SK-N-SH (cell line): Measurements from ENCODE around the gene ZSCAN21. TPM values are rescaled to one million over a fixed set of nuclear protein-coding genes. Genes with fewer than 3 reads are reported as not detected.
A peak's percentile ranks its signal among the peaks of the same experiment; 100 is the strongest.

ENCODE experiments used
- CTCF ChIA-PET: fragments of 300-600, 350-600 bp; formaldehyde crosslinking; extraction: SDS; loops from one replicate; lab custom pipeline; 2021; lab: Yijun Ruan, JAX
- POLR2A ChIA-PET: fragments of 350-600 bp; sonication (Branson Sonifier 250); formaldehyde crosslinking; extraction: SDS; loops from one replicate; lab custom pipeline; 2020; ENCODE audit warnings: antibody characterized with exemption, inconsistent platforms; lab: Yijun Ruan, JAX
- DNase-seq: peaks from one replicate; pipeline ENCODE4 v3.0.0; 2012
- H2AFZ ChIP-seq: fragments of 200-600 bp; sonication (generic); 2 replicates; pipeline ENCODE4 v1.8.1; 2016; ENCODE audit warnings: antibody characterized with exemption, mild to moderate bottlenecking, low read depth
- H3F3A ChIP-seq: fragments of 200-600 bp; sonication (generic); replicated peaks from 2 replicates; pipeline ENCODE3; 2016; ENCODE audit warnings: antibody characterized with exemption, mild to moderate bottlenecking; ENCODE audit not compliant: insufficient read depth
- H3K27ac ChIP-seq, 2 experiments: fragments of 200-500 bp in 1 of 2; fragments of 200-600 bp in 1 of 2; sonication (Bioruptor generic) in 1 of 2; sonication (generic), shearing (Covaris generic) in 1 of 2; 2 replicates each; pipeline versions ENCODE4 v1.5.1 to v1.6.1; 2014 to 2016; ENCODE audit warnings: low read depth in 2 of 2, inconsistent platforms in 1 of 2, low read length in 1 of 2, mild to moderate bottlenecking in 1 of 2, mixed read lengths in 1 of 2
- H3K27me3 ChIP-seq: fragments of 200-600 bp; sonication (generic), shearing (Covaris generic); 2 replicates; pipeline ENCODE4 v1.6.1; 2016; ENCODE audit warnings: mixed run types; ENCODE audit not compliant: insufficient read depth
- H3K36me3 ChIP-seq, 2 experiments: fragments of 200-500 bp in 1 of 2; fragments of 200-600 bp in 1 of 2; sonication (Bioruptor generic) in 1 of 2; sonication (generic) in 1 of 2; replicated peaks in 1 of 2; 2 replicates each; pipeline versions ENCODE3 to v1.5.1; 2014 to 2016; ENCODE audit warnings: low read length in 1 of 2, mild to moderate bottlenecking in 1 of 2; ENCODE audit not compliant: insufficient read depth in 2 of 2, control insufficient read depth in 1 of 2
- H3K4me1 ChIP-seq, 2 experiments: fragments of 200-500 bp in 1 of 2; fragments of 200-600 bp in 1 of 2; sonication (Bioruptor generic) in 1 of 2; sonication (generic), shearing (Covaris generic) in 1 of 2; 2 replicates each; pipeline versions ENCODE4 v1.5.1 to v1.6.1; 2014 to 2016; ENCODE audit warnings: low read depth in 1 of 2, low read length in 1 of 2, mixed run types in 1 of 2; ENCODE audit not compliant: insufficient read depth in 2 of 2, control insufficient read depth in 1 of 2
- H3K4me2 ChIP-seq: fragments of 200-600 bp; sonication (generic), shearing (Covaris generic); 2 replicates; pipeline ENCODE4 v1.6.1; 2017; ENCODE audit warnings: mixed run types
- H3K4me3 ChIP-seq, 2 experiments: fragments of 200-500 bp in 1 of 2; fragments of 200-600 bp in 1 of 2; sonication (Bioruptor generic) in 1 of 2; sonication (generic), shearing (Covaris generic) in 1 of 2; 2 replicates each; pipeline versions ENCODE4 v1.5.1 to v1.8.1; 2014 to 2016; ENCODE audit warnings: low read depth in 2 of 2, inconsistent platforms in 1 of 2, low read length in 1 of 2, mild to moderate bottlenecking in 1 of 2, mixed read lengths in 1 of 2, moderate library complexity in 1 of 2
- H3K79me2 ChIP-seq: fragments of 200-600 bp; sonication (generic); 2 replicates; pipeline ENCODE4 v1.8.1; 2017; ENCODE audit warnings: mild to moderate bottlenecking; ENCODE audit not compliant: insufficient read depth
- H3K9ac ChIP-seq: fragments of 200-600 bp; sonication (generic); 2 replicates; pipeline ENCODE4 v1.6.1; 2017; ENCODE audit warnings: mixed run types
- H3K9me2 ChIP-seq: fragments of 200-600 bp; sonication (generic); 2 replicates; pipeline ENCODE4 v1.6.1; 2017; ENCODE audit warnings: mixed run types
- H3K9me3 ChIP-seq: fragments of 200-600 bp; sonication (generic); 2 replicates; pipeline ENCODE4 v1.6.1; 2017; ENCODE audit warnings: mixed run types, mild to moderate bottlenecking, moderate library complexity
- H4K20me1 ChIP-seq: fragments of 200-600 bp; sonication (generic); 2 replicates; pipeline ENCODE4 v1.6.1; 2017; ENCODE audit warnings: mild to moderate bottlenecking, mixed run types; ENCODE audit not compliant: insufficient read depth
- CHD2 ChIP-seq: fragments of 150-350 bp; IDR thresholded peaks from 2 replicates; pipeline ENCODE4 v1.6.1; 2018; ENCODE audit warnings: low read length; ENCODE audit not compliant: partially characterized antibody
- EP300 ChIP-seq, 2 experiments: IDR thresholded peaks; 2 replicates each; pipeline versions ENCODE4 v1.4.0 to v1.6.1; 2012; ENCODE audit warnings: borderline replicate concordance in 1 of 2, low read depth in 1 of 2, low read length in 1 of 2
- FOXM1 ChIP-seq: IDR thresholded peaks from 2 replicates; pipeline ENCODE4 v1.4.0; 2012; ENCODE audit warnings: low read depth, mild to moderate bottlenecking
- GATA2 ChIP-seq: sonication (generic); formaldehyde crosslinking; IDR thresholded peaks from 2 replicates; pipeline ENCODE4 v1.5.0; 2020; ENCODE audit warnings: mild to moderate bottlenecking, missing genetic modification reagents
- PBX3 ChIP-seq: IDR thresholded peaks from 2 replicates; pipeline ENCODE4; 2012
- POLR2AphosphoS5 ChIP-seq: IDR thresholded peaks from 2 replicates; pipeline ENCODE4 v1.6.1; 2012; ENCODE audit warnings: low read depth, low read length
- RAD21 ChIP-seq: IDR thresholded peaks from 2 replicates; pipeline ENCODE4 v1.6.1; 2012; ENCODE audit warnings: mild to moderate bottlenecking, low read length
- RCOR1 ChIP-seq: fragments of 150-350 bp; IDR thresholded peaks from 2 replicates; pipeline ENCODE4 v1.6.1; 2017; ENCODE audit warnings: antibody characterized with exemption, low read length
- RFX5 ChIP-seq: IDR thresholded peaks from 2 replicates; pipeline ENCODE4 v1.6.1; 2012; ENCODE audit warnings: mild to moderate bottlenecking, improper control_type of control experiment, low read length
- SIN3A ChIP-seq: IDR thresholded peaks from 2 replicates; pipeline ENCODE4 v1.6.1; 2012; ENCODE audit warnings: low read depth, mild to moderate bottlenecking, low read length, moderate library complexity, borderline replicate concordance
- TCF12 ChIP-seq: IDR thresholded peaks from 2 replicates; pipeline ENCODE4 v1.4.0; 2012
- TEAD4 ChIP-seq: IDR thresholded peaks from 2 replicates; pipeline ENCODE4 v1.4.0; 2012; ENCODE audit warnings: mild to moderate bottlenecking, borderline replicate concordance; ENCODE audit not compliant: insufficient read depth
- USF2 ChIP-seq: fragments of 150-350 bp; IDR thresholded peaks from 2 replicates; pipeline ENCODE4 v1.6.1; 2017; ENCODE audit warnings: antibody characterized with exemption, low read length, low read depth, borderline replicate concordance
- WGBS: methylation state at CpG from one replicate; pipeline ENCODE4 v1.1.6; 2017; ENCODE audit warnings: low lambda C conversion rate; 5-methylcytosine and 5-hydroxymethylcytosine counted together
- polyA plus RNA-seq, 3 experiments: library from polyadenylated mRNA; depleted of rRNA; stranded (reverse); fragments of >200 nt; gene quantifications; 2 replicates each; pipeline ENCODE4 v1.2.3, GENCODE V29; 2012
- small RNA-seq, 7 experiments: library from RNA; depleted of rRNA; stranded (forward); fragments of <200 nt; gene quantifications; one replicate each; pipeline ENCODE3, GENCODE V24; 2012

The ZSCAN21 gene
- polyA plus RNA-seq, 1 of the 3 experiments (the other 2 are of a cell fraction), result 17.5 TPM

GRCh38 chr7:100111156-100111555 is 61.6 kb downstream of the ZSCAN21 start:
- Histone ChIP-seq H3K4me1 (no peaks in the 10 kb centered on the region), H3K79me2 (no peaks in the 10 kb centered on the region), H3K36me3 (peaks cover 27 to 56% of the 10 kb centered on the region in 2 experiments), H3K9me2 (no peaks in the 10 kb centered on the region), H3K4me3 (no peak overlapping the region), H3K9me3 (no peaks in the 10 kb centered on the region), H4K20me1 (no peaks in the 10 kb centered on the region), H3K27me3 (no peaks in the 10 kb centered on the region), H3K9ac (no peak overlapping the region), H3K27ac (no peak overlapping the region), H2AFZ (no peak overlapping the region), H3F3A (peaks cover 25% of the 10 kb centered on the region), H3K4me2 (no peak overlapping the region)
- TF ChIP-seq POLR2AphosphoS5 (no peak), RFX5 (no peak), TEAD4 (no peak), TCF12 (no peak), RAD21 (no peak), CHD2 (no peak), EP300 (IDR thresholded peaks at IDR 0.05; ENCODE audit: borderline replicate concordance in 1 of 2, low read depth in 1 of 2, low read length in 1 of 2) (no peak), USF2 (no peak), SIN3A (no peak), PBX3 (no peak), GATA2 (CRISPR knock-in tag) (no peak)
- POLR2A ChIA-PET, result interaction anchor here (6.9 kb wide), 1 partner anchor 10 kb away, joined by 32 read pairs; the partner anchor contains the start of genes AP4M1 and MCM7
- peak; percentile 12 for DNase-seq
- WGBS, result 89% methylated on average over 7 of the region's 7 CpGs
- CTCF ChIA-PET, result interaction anchor here (1.1 to 7.2 kb wide), 3 partner anchors 9 to 20 kb away, joined by 3 to 42 read pairs (median 8); partner anchors contain the start of genes AP4M1 and MCM7

- no peak for TF ChIP-seq RCOR1
- TF ChIP-seq RFX5, result no peak
- no peak for TF ChIP-seq USF2
- TF ChIP-seq FOXM1, result no peak
- Histone ChIP-seq H3K4me1 (no peaks in the 10 kb centered on the region), H3K27ac (no peak overlapping the region), H3F3A (peaks cover 21% of the 10 kb centered on the region), H3K27me3 (no peaks in the 10 kb centered on the region), H3K36me3 (peaks cover 21 to 58% of the 10 kb centered on the region in 2 experiments), H3K9me2 (no peaks in the 10 kb centered on the region), H3K4me3 (no peak overlapping the region), H4K20me1 (no peaks in the 10 kb centered on the region), H3K9me3 (no peaks in the 10 kb centered on the region), H3K9ac (no peak overlapping the region), H3K79me2 (no peaks in the 10 kb centered on the region), H2AFZ (no peak overlapping the region), H3K4me2 (no peak overlapping the region)
- ChIA-PET CTCF (interaction anchor here (1.1 to 7.2 kb wide), 3 partner anchors 8 to 20 kb away, joined by 3 to 42 read pairs (median 8); partner anchors contain the start of genes AP4M1 and MCM7), POLR2A (interaction anchor here (6.9 kb wide), 1 partner anchor 11 kb away, joined by 32 read pairs; the partner anchor contains the start of genes AP4M1 and MCM7)
- DNase-seq, result peak; percentile 38
- WGBS, result 89% methylated on average over 13 of the region's 13 CpGs
Measured at GRCh38 chr7:100111914-100112313, 62.3 kb downstream of the ZSCAN21 start.

Small RNA genes within 50 kb of the gene (small RNA-seq; reads per million reads assigned to genes)
- gene MIR106B, result 2,364 to 78,955 (median 46,287) reads per million in 7 experiments
- gene MIR25, result 1,078 to 34,781 (median 8,050) reads per million in 7 experiments
- gene MIR93, result 1,220 to 84,458 (median 30,320) reads per million in 7 experiments

Other genes with a start within 250 kb of the ZSCAN21 start
- not detected in 2 replicates for gene CYP3A43, start 221.8 kb upstream of the ZSCAN21 start, polyA plus RNA-seq (2012; rRNA removed)
- not detected in 2 replicates for gene OR2AE1, start 172.7 kb upstream of the ZSCAN21 start, polyA plus RNA-seq (2012; rRNA removed)
- 6.6 and 7.6 TPM in 2 replicates for gene TRIM4, start 130.2 kb upstream of the ZSCAN21 start, polyA plus RNA-seq (2012; rRNA removed)
- not detected in 2 replicates for gene GJC3, start 120.2 kb upstream of the ZSCAN21 start, polyA plus RNA-seq (2012; rRNA removed)
- gene AZGP1, start 73.7 kb upstream of the ZSCAN21 start, polyA plus RNA-seq (2012; rRNA removed), result 0.15 TPM in 1 of 2 replicates, not detected in the other
- gene ZKSCAN1, start 34.2 kb upstream of the ZSCAN21 start, polyA plus RNA-seq (2012; rRNA removed), result 21.1 and 30.7 TPM in 2 replicates
- gene ZNF3, start 31.9 kb downstream of the ZSCAN21 start, polyA plus RNA-seq (2012; rRNA removed), result 30.5 and 45.2 TPM in 2 replicates
- 413 and 435 TPM in 2 replicates for gene COPS6, start 39.2 kb downstream of the ZSCAN21 start, polyA plus RNA-seq (2012; rRNA removed)
- gene MCM7, start 51.6 kb downstream of the ZSCAN21 start, polyA plus RNA-seq (2012; rRNA removed), result 235 and 241 TPM in 2 replicates
- 35.0 and 39.2 TPM in 2 replicates for gene AP4M1, start 51.9 kb downstream of the ZSCAN21 start, polyA plus RNA-seq (2012; rRNA removed)
- 31.7 and 70.5 TPM in 2 replicates for gene TAF6, start 69.6 kb downstream of the ZSCAN21 start, polyA plus RNA-seq (2012; rRNA removed)
- 52.0 and 65.0 TPM in 2 replicates for gene CNPY4, start 69.9 kb downstream of the ZSCAN21 start, polyA plus RNA-seq (2012; rRNA removed)
- 2.5 and 4.4 TPM in 2 replicates for gene MBLAC1, start 77.2 kb downstream of the ZSCAN21 start, polyA plus RNA-seq (2012; rRNA removed)
- gene LAMTOR4, start 99.1 kb downstream of the ZSCAN21 start, polyA plus RNA-seq (2012; rRNA removed), result 600 and 630 TPM in 2 replicates
- 13.9 and 16.4 TPM in 2 replicates for gene TRAPPC14, start 108.9 kb downstream of the ZSCAN21 start, polyA plus RNA-seq (2012; rRNA removed)
- 9.0 and 9.4 TPM in 2 replicates for gene GAL3ST4, start 118.8 kb downstream of the ZSCAN21 start, polyA plus RNA-seq (2012; rRNA removed)
- 12.9 and 14.2 TPM in 2 replicates for gene GPC2, start 127.6 kb downstream of the ZSCAN21 start, polyA plus RNA-seq (2012; rRNA removed)
- 0.10 and 0.31 TPM in 2 replicates for gene STAG3, start 128.1 kb downstream of the ZSCAN21 start, polyA plus RNA-seq (2012; rRNA removed)
- not detected in 2 replicates for gene PVRIG, start 170.2 kb downstream of the ZSCAN21 start, polyA plus RNA-seq (2012; rRNA removed)